IMR-90 (cell line): ENCODE results near the gene NUP98. TPM values are rescaled to one million over a fixed set of nuclear protein-coding genes. Genes with fewer than 3 reads are reported as not detected.

Experiments used
- ATAC-seq: fragments of 200-7000 bp; cut with Tn5 transposase; 2 replicates; pipeline ENCODE4 v1.9.1; 2020; ENCODE audit warnings: low read depth, mild to moderate bottlenecking, moderate library complexity
- BruUV-seq: library from RNA; stranded (reverse); fragments of 400-500 nt; replicated peaks from 2 replicates; lab custom pipeline; 2021; lab: Mats Ljungman, UMichigan
- CTCF ChIA-PET: fragments of 300-600 bp; formaldehyde crosslinking; extraction: SDS; loops from one replicate; lab custom pipeline; 2021; ENCODE audit warnings: antibody characterized with exemption; lab: Yijun Ruan, JAX
- POLR2A ChIA-PET: fragments of 300-600 bp; sonication (Branson Sonifier 250); formaldehyde crosslinking; loops from one replicate; lab custom pipeline; 2022; ENCODE audit warnings: antibody characterized with exemption; ENCODE audit not compliant: unreplicated experiment; lab: Charles Lee
- DNase-seq: peaks from one replicate; pipeline ENCODE4 v3.0.0; 2013
- H2AFZ ChIP-seq: replicated peaks from 2 replicates; pipeline ENCODE3; 2013; ENCODE audit warnings: low read length, mild to moderate bottlenecking; ENCODE audit not compliant: poor library complexity
- H2AK5ac ChIP-seq: 2 replicates; pipeline ENCODE4 v1.6.1; 2013; ENCODE audit warnings: low read depth, low read length, inconsistent platforms
- H2AK9ac ChIP-seq: replicated peaks from 2 replicates; pipeline ENCODE3; 2013; ENCODE audit warnings: mild to moderate bottlenecking, low read depth, low read length, moderate library complexity; ENCODE audit not compliant: poor library complexity
- H2BK120ac ChIP-seq: 2 replicates; pipeline ENCODE4 v1.6.1; 2013; ENCODE audit warnings: low read depth, low read length, inconsistent platforms
- H2BK15ac ChIP-seq: 3 replicates; pipeline ENCODE4 v1.6.1; 2013; ENCODE audit warnings: low read depth, low read length, inconsistent platforms
- H2BK20ac ChIP-seq: 2 replicates; pipeline ENCODE4 v1.6.1; 2013; ENCODE audit warnings: low read depth, mild to moderate bottlenecking, inconsistent platforms, low read length, moderate library complexity
- H2BK5ac ChIP-seq: 2 replicates; pipeline ENCODE4 v1.6.1; 2013; ENCODE audit warnings: mild to moderate bottlenecking, low read depth, low read length, inconsistent platforms; ENCODE audit not compliant: poor library complexity, severe bottlenecking
- H3K14ac ChIP-seq: replicated peaks from 2 replicates; pipeline ENCODE4 v1.6.1; 2013; ENCODE audit warnings: low read depth, low read length, inconsistent platforms
- H3K18ac ChIP-seq: 2 replicates; pipeline ENCODE4 v1.6.1; 2013; ENCODE audit warnings: low read depth, low read length, control low read depth
- H3K23ac ChIP-seq: 2 replicates; pipeline ENCODE4 v1.6.1; 2013; ENCODE audit warnings: low read depth, low read length, inconsistent platforms
- H3K27ac ChIP-seq: 2 replicates; pipeline ENCODE4 v1.5.1; 2013; ENCODE audit warnings: mild to moderate bottlenecking, control low read depth, low read length; ENCODE audit not compliant: insufficient read depth
- H3K27me3 ChIP-seq: 2 replicates; pipeline ENCODE4 v1.6.1; 2013; ENCODE audit warnings: low read length; ENCODE audit not compliant: control insufficient read depth, insufficient read depth
- H3K36me3 ChIP-seq: 2 replicates; pipeline ENCODE4 v1.6.1; 2013; ENCODE audit warnings: low read length, mixed read lengths; ENCODE audit not compliant: control insufficient read depth, insufficient read depth
- H3K4ac ChIP-seq: 2 replicates; pipeline ENCODE4 v1.6.1; 2013; ENCODE audit warnings: low read depth, low read length, inconsistent platforms
- H3K4me1 ChIP-seq: 2 replicates; pipeline ENCODE4 v1.6.1; 2013; ENCODE audit warnings: low read length, mixed read lengths; ENCODE audit not compliant: control insufficient read depth, insufficient read depth
- H3K4me2 ChIP-seq: 2 replicates; pipeline ENCODE4 v1.6.1; 2013; ENCODE audit warnings: low read depth, mild to moderate bottlenecking, control low read depth, low read length, moderate library complexity
- H3K4me3 ChIP-seq: 2 replicates; pipeline ENCODE4 v1.5.1; 2013; ENCODE audit warnings: low read depth, mild to moderate bottlenecking, control low read depth, low read length, moderate library complexity; ENCODE audit not compliant: insufficient read depth
- H3K56ac ChIP-seq: 2 replicates; pipeline ENCODE4 v1.6.1; 2013; ENCODE audit warnings: low read length, inconsistent platforms; ENCODE audit not compliant: insufficient read depth; ENCODE audit errors: extremely low read depth
- H3K79me1 ChIP-seq, 2 experiments: 2 replicates each; pipeline ENCODE4 v1.6.1; 2013; ENCODE audit warnings: low read length in 2 of 2, inconsistent platforms in 1 of 2, low read depth in 1 of 2
- H3K9ac ChIP-seq: 2 replicates; pipeline ENCODE4 v1.6.1; 2013; ENCODE audit warnings: low read depth, low read length, control low read depth
- H3K9me1 ChIP-seq: 2 replicates; pipeline ENCODE4 v1.6.1; 2013; ENCODE audit warnings: low read length, inconsistent platforms; ENCODE audit not compliant: insufficient read depth
- H3K9me3 ChIP-seq: 2 replicates; pipeline ENCODE4 v1.6.1; 2013; ENCODE audit warnings: low read length; ENCODE audit not compliant: control insufficient read depth, insufficient read depth
- H4K20me1 ChIP-seq: 2 replicates; pipeline ENCODE4 v1.6.1; 2013; ENCODE audit warnings: low read length, inconsistent platforms; ENCODE audit not compliant: insufficient read depth
- H4K5ac ChIP-seq: 2 replicates; pipeline ENCODE4 v1.6.1; 2013; ENCODE audit warnings: mild to moderate bottlenecking, low read depth, low read length, control low read depth
- H4K8ac ChIP-seq, 2 experiments: 2 replicates each; pipeline ENCODE4 v1.6.1; 2013; ENCODE audit warnings: low read depth in 2 of 2, low read length in 2 of 2, control low read depth in 1 of 2, inconsistent platforms in 1 of 2
- H4K91ac ChIP-seq: 2 replicates; pipeline ENCODE4 v1.6.1; 2013; ENCODE audit warnings: low read depth, low read length, inconsistent platforms; ENCODE audit not compliant: insufficient read depth
- BHLHE40 ChIP-seq: fragments of 150-350 bp; IDR thresholded peaks from 2 replicates; pipeline ENCODE4 v1.6.1; 2016; ENCODE audit warnings: mild to moderate bottlenecking, low read depth, low read length
- CEBPB ChIP-seq: IDR thresholded peaks from 2 replicates; pipeline ENCODE4 v1.6.1; 2012; ENCODE audit warnings: low read depth, low read length, improper control_type of control experiment
- FOS ChIP-seq: fragments of 150-350 bp; IDR thresholded peaks from 2 replicates; pipeline ENCODE4 v1.6.1; 2016; ENCODE audit warnings: low read depth, low read length
- MAFK ChIP-seq: IDR thresholded peaks from 2 replicates; pipeline ENCODE4 v1.6.1; 2012; ENCODE audit warnings: low read depth, low read length, improper control_type of control experiment
- MAZ ChIP-seq: IDR thresholded peaks from 2 replicates; pipeline ENCODE4 v1.6.1; 2012; ENCODE audit warnings: low read depth, mild to moderate bottlenecking, low read length, improper control_type of control experiment, moderate library complexity, borderline replicate concordance
- MXI1 ChIP-seq: IDR thresholded peaks from 2 replicates; pipeline ENCODE4 v1.6.1; 2012; ENCODE audit warnings: low read depth, mild to moderate bottlenecking, low read length, moderate library complexity, borderline replicate concordance
- NFE2L2 ChIP-seq: fragments of 150-350 bp; IDR thresholded peaks from 2 replicates; pipeline ENCODE4 v1.6.1; 2016; ENCODE audit warnings: low read depth, mild to moderate bottlenecking, low read length
- RCOR1 ChIP-seq: IDR thresholded peaks from 2 replicates; pipeline ENCODE4 v1.6.1; 2012; ENCODE audit warnings: mild to moderate bottlenecking, low read length, improper control_type of control experiment; ENCODE audit not compliant: insufficient replicate concordance
- RFX5 ChIP-seq: IDR thresholded peaks from 2 replicates; pipeline ENCODE4 v1.8.0; 2012; ENCODE audit warnings: low read depth, mild to moderate bottlenecking, low read length, moderate library complexity
- SMC3 ChIP-seq: fragments of 150-350 bp; IDR thresholded peaks from 2 replicates; pipeline ENCODE4 v1.6.1; 2016; ENCODE audit warnings: low read depth, mild to moderate bottlenecking, antibody characterized with exemption, low read length, moderate library complexity
- USF2 ChIP-seq: fragments of 150-350 bp; IDR thresholded peaks from 2 replicates; pipeline ENCODE4 v1.6.1; 2017; ENCODE audit warnings: mild to moderate bottlenecking, antibody characterized with exemption, low read length, low read depth
- WGBS, 2 experiments: methylation state at CpG; one replicate each; pipeline versions ENCODE4 v1.1.5 to v1.1.7; 2013; ENCODE audit warnings: missing lambda C conversion rate in 2 of 2; ENCODE audit not compliant: insufficient read length in 1 of 2; ENCODE audit errors: extremely low coverage in 2 of 2; 5-methylcytosine and 5-hydroxymethylcytosine counted together
- dilution Hi-C: fragments of 300-500 bp; cut with HindIII; formaldehyde crosslinking; loops from one replicate; pipeline ENCODE4 v1.14.3; 2018; ENCODE audit warnings: low sequenced_read_pairs; ENCODE audit not compliant: unreplicated experiment
- in situ Hi-C: fragments of 300-500 bp; cut with MboI; formaldehyde crosslinking; loops from 3 replicates; pipeline ENCODE4 v1.14.3; 2019; ENCODE audit warnings: low sequenced_read_pairs, inconsistent platforms, mixed read lengths
- intact Hi-C: fragments of 100-400 bp; cut with micrococcal nuclease; formaldehyde crosslinking; loops from 2 replicates; pipeline ENCODE4 v1.10.0; 2022
- polyA plus RNA-seq, 3 experiments: library from polyadenylated mRNA; depleted of rRNA; stranded (reverse); fragments of >200 nt; gene quantifications; 2 replicates each; pipeline ENCODE4 v1.2.3, GENCODE V29; 2012; ENCODE audit warnings: low replicate concordance in 1 of 3
- total RNA-seq: library from RNA; depleted of rRNA; stranded (reverse); fragments of >200 nt; gene quantifications from 2 replicates; pipeline ENCODE4 v1.2.3, GENCODE V29; 2012

NUP98 gene
- total and polyA plus RNA-seq, 2 of the 4 experiments (the other 2 are of a cell fraction) = 103 to 138 TPM

GRCh38 chr11:3810951-3811350 is 13.6 kb upstream of the NUP98 start:
- H3K14ac ChIP-seq = no peak overlapping the region

More at GRCh38 chr11:3810951-3811350, 13.6 kb upstream of the NUP98 start:
- H4K5ac ChIP-seq = no peak overlapping the region
- peaks cover 0 to 4% of the 10 kb centered on the region in 2 experiments; a peak in 1 of 4 replicates for H3K79me1 ChIP-seq
- H2BK120ac ChIP-seq = no peak overlapping the region
- H3K4me1 ChIP-seq = 0 out of 2 replicates have a peak, but pooled peaks cover 2% of the 10 kb centered on the region
- in situ Hi-C loops = no loop called here
- no peaks in the 10 kb centered on the region for H3K36me3 ChIP-seq
- no peak overlapping the region for H3K9ac ChIP-seq
- no peaks in the 10 kb centered on the region for H3K9me3 ChIP-seq
- H4K20me1 ChIP-seq = no peaks in the 10 kb centered on the region
- H2AFZ ChIP-seq = no peak overlapping the region
- H4K91ac ChIP-seq = no peak overlapping the region
- ATAC-seq (no peak), DNase-seq (peak; percentile 26)
- ChIA-PET POLR2A (no interaction called here), CTCF (interaction anchor here (0.6 kb wide), 1 partner anchor 42 kb away, joined by 10 read pairs; no protein-coding TSS in a partner anchor)
- no peak overlapping the region for H3K4me2 ChIP-seq
- H3K56ac ChIP-seq = no peak overlapping the region
- H3K18ac ChIP-seq = no peak overlapping the region
- BruUV-seq = no TSS peak
- intact Hi-C loops = no loop called here
- no peak overlapping the region for H2BK20ac ChIP-seq
- no peak for TF ChIP-seq MAFK
- no peak for TF ChIP-seq NFE2L2
- TF ChIP-seq RFX5 = no peak
- TF ChIP-seq MAZ = no peak
- TF ChIP-seq USF2 = no peak
- no peak for TF ChIP-seq RCOR1
- TF ChIP-seq SMC3 = no peak
- no peak for TF ChIP-seq FOS
- no peak for TF ChIP-seq MXI1
- no peak for TF ChIP-seq BHLHE40
- TF ChIP-seq CEBPB = no peak
- no peak overlapping the region for H3K23ac ChIP-seq
- H2BK5ac ChIP-seq = no peak overlapping the region
- H2BK15ac ChIP-seq = no peak overlapping the region
- H2AK9ac ChIP-seq = no peak overlapping the region
- no peak overlapping the region for H2AK5ac ChIP-seq
- H4K8ac ChIP-seq = no peak overlapping the region
- dilution Hi-C loops = no loop called here
- no peak overlapping the region for H3K4ac ChIP-seq
- H3K9me1 ChIP-seq = peaks cover 6% of the 10 kb centered on the region; the same call in 1 of the 2 replicates
- WGBS, 2 experiments = no CpG with 5 or more reads among the region's 4 CpGs
- no peak overlapping the region for H3K4me3 ChIP-seq
- no peaks in the 10 kb centered on the region for H3K27me3 ChIP-seq
- no peak overlapping the region for H3K27ac ChIP-seq
